SK-N-SH treated with all-trans-retinoic acid at 6 μM for 48 hours (cell line): ENCODE measurements around the gene DPP7.

Experiments used
- POU6F1 ChIP-seq: fragments of 250-450 bp; sonication (Bioruptor Pico); IDR thresholded peaks from 2 replicates; pipeline ENCODE4 v1.8.0; 2021; ENCODE audit warnings: low read depth, mild to moderate bottlenecking, moderate library complexity, borderline replicate concordance
- RARB ChIP-seq: fragments of 250-450 bp; sonication (Bioruptor Pico); IDR thresholded peaks from 2 replicates; pipeline ENCODE4 v1.8.0; 2021; ENCODE audit warnings: mild to moderate bottlenecking, moderate library complexity
- ZNF565 ChIP-seq: fragments of 450-650 bp; formaldehyde crosslinking; conservative IDR thresholded peaks from 2 replicates; pipeline ENCODE4 v1.5.0; 2020; ENCODE audit warnings: low read depth, mild to moderate bottlenecking, moderate library complexity
- ZNF8 ChIP-seq: fragments of 450-650 bp; formaldehyde crosslinking; IDR thresholded peaks from 2 replicates; pipeline ENCODE4 v1.5.0; 2020; ENCODE audit warnings: mild to moderate bottlenecking, moderate library complexity
- TF ChIP-seq, protein P1 (sequence below): fragments of 250-450 bp; sonication (Bioruptor Pico); IDR thresholded peaks from 2 replicates; pipeline ENCODE4 v1.8.0; 2020; ENCODE audit warnings: mild to moderate bottlenecking, moderate library complexity, borderline replicate concordance

DNA sequence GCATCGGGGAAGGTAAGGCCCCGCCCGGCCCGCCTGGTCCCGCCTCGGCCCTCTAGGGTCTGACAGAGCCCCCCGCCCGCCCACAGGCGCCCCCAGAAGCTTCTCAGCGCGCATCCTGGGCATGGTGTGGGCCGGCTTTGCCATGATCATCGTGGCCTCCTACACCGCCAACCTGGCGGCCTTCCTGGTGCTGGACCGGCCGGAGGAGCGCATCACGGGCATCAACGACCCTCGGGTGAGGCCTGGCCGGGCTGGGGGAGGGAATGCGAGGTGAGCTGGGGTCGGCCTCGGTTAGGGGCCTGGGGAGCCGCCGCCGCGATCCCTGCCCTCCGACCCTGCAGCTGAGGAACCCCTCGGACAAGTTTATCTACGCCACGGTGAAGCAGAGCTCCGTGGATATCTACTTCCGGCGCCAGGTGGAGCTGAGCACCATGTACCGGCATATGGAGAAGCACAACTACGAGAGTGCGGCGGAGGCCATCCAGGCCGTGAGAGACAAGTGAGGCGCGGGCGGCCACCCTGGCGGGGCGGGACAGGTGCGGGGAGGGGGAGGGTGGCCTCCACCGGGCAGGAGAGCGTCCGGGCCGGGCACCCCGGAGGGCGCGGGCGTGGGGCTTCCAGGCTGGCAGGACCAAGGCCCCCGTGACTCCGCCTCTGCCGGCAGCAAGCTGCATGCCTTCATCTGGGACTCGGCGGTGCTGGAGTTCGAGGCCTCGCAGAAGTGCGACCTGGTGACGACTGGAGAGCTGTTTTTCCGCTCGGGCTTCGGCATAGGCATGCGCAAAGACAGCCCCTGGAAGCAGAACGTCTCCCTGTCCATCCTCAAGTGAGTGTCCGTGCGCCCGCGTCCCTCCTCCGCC is 48.2 kb upstream of the DPP7 start:
- TF ChIP-seq ZNF565 (CRISPR knock-in tag) (no peak), RARB (no peak), ZNF8 (no peak), POU6F1 (no peak)
- TF ChIP-seq, protein P1, sequence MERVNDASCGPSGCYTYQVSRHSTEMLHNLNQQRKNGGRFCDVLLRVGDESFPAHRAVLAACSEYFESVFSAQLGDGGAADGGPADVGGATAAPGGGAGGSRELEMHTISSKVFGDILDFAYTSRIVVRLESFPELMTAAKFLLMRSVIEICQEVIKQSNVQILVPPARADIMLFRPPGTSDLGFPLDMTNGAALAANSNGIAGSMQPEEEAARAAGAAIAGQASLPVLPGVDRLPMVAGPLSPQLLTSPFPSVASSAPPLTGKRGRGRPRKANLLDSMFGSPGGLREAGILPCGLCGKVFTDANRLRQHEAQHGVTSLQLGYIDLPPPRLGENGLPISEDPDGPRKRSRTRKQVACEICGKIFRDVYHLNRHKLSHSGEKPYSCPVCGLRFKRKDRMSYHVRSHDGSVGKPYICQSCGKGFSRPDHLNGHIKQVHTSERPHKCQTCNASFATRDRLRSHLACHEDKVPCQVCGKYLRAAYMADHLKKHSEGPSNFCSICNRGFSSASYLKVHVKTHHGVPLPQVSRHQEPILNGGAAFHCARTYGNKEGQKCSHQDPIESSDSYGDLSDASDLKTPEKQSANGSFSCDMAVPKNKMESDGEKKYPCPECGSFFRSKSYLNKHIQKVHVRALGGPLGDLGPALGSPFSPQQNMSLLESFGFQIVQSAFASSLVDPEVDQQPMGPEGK (CRISPR knock-in tag), result no peak
